Activated CD4-positive, alpha-beta T cell treated with anti-CD3 and anti-CD28 coated beads for 36 hours (primary cell): ENCODE results near the gene FOXO6. TPM values are rescaled to one million over a fixed set of nuclear protein-coding genes. Genes with fewer than 3 reads are reported as not detected.
"Not testable (repeated sequence)": the region's sequence is repeated elsewhere in the genome, so short reads cannot be mapped to it uniquely, and the experiment has no call there.

ENCODE experiments used
- ATAC-seq: fragments of 200-7000 bp; cut with Tn5 transposase; one replicate; pipeline ENCODE4 v1.10.0; 2021; ENCODE audit warnings: mild to moderate bottlenecking, moderate library complexity
- CTCF ChIA-PET: fragments of 350-600 bp; sonication (Branson Sonifier 250); formaldehyde crosslinking; loops from one replicate; lab custom pipeline; 2021; ENCODE audit warnings: antibody characterized with exemption; lab: Charles Lee
- POLR2A ChIA-PET: fragments of 350-600 bp; sonication (Branson Sonifier 250); formaldehyde crosslinking; loops from one replicate; lab custom pipeline; 2021; ENCODE audit warnings: antibody characterized with exemption, inconsistent platforms; lab: Charles Lee
- DNase-seq: peaks from one replicate; pipeline ENCODE4 v3.0.0-alpha.2; 2020
- H3K27ac Mint-ChIP-seq: one replicate; pipeline ENCODE4 v1.8.0; 2021; ENCODE audit warnings: mixed read lengths
- H3K27me3 Mint-ChIP-seq: one replicate; pipeline ENCODE4 v1.8.0; 2021; ENCODE audit warnings: mixed read lengths
- H3K36me3 Mint-ChIP-seq: one replicate; pipeline ENCODE4 v1.8.0; 2021; ENCODE audit warnings: low read depth, mixed read lengths
- H3K4me1 Mint-ChIP-seq: one replicate; pipeline ENCODE4 v1.8.0; 2021; ENCODE audit warnings: mixed read lengths
- H3K4me3 Mint-ChIP-seq: one replicate; pipeline ENCODE4 v1.8.0; 2021; ENCODE audit warnings: mild to moderate bottlenecking, moderate library complexity, mixed read lengths
- H3K9me3 Mint-ChIP-seq: one replicate; pipeline ENCODE4 v1.8.0; 2021; ENCODE audit warnings: low read depth, mixed read lengths
- intact Hi-C, 2 experiments: fragments of 100-400 bp; cut with DNase I in 1 of 2; cut with micrococcal nuclease in 1 of 2; formaldehyde crosslinking; loops; one replicate each; pipeline versions ENCODE4 v1.14.2 to v1.15.1; 2022 to 2024; cut with DNase I, micrococcal nuclease
- total RNA-seq, 2 experiments: library from RNA; stranded (reverse); gene quantifications; one replicate each; pipeline ENCODE4 v1.2.3, GENCODE V29; 2021

Gene FOXO6
- total RNA-seq, 2 experiments from 2014 or later = 0.09 TPM; not detected in 1

DNA sequence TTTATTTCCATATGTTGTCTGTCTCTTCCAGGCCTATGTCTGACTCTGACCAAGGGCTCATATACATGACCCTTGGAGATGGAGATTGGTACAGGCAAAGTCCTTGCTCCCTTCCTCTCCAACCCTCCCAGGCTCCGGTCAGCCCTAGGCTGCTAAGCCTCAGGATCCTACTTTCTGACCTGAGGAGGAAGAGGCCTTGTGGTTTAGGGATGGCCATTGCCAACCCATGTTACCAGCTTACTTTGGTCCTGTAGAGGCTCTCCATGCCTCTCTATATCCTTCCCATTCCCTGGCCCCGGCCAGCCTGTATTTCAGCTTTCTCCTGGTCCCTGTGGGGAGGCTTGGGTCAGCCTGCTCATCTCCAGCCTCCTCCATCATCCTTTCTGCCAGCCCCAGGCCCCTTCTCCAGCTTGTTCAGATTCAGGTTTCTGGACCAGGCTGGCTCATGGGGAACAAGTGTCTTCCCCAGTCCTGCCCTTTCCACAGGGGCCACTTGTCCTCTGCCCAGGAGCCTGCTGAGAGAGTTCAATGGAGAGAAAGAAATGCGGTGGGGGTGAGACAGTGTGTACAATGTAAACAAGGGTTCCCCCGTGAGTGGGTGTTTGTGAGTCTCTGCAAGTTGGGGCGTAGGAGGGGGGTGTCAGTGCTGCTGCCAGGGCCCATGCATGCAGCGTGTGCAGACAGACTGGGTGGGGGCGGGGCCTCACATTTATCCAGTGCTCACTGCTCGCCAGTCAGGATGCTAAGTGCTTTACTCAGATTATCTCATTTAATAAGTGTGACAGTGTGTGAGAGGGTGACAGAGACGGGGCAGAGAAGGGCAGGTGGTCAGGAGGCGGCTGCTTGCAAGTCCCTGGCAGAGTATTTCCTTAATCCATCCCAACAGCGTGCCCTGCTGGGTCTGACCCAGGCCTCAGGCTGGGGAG, 31.3 kb upstream of the FOXO6 start:
- no peak for DNase-seq
- ChIA-PET POLR2A (no interaction called here), CTCF (interaction anchor here (0.8 to 1.1 kb wide), 2 partner anchors 16 to 85 kb away, joined by 3 to 4 read pairs; no protein-coding TSS in a partner anchor)
- Mint-ChIP-seq H3K9me3 (peaks cover 2% of the 10 kb centered on the region), H3K4me3 (no peak overlapping the region), H3K27me3 (peaks cover 3% of the 10 kb centered on the region), H3K4me1 (peaks cover 6% of the 10 kb centered on the region), H3K36me3 (no peaks in the 10 kb centered on the region), H3K27ac (no peak overlapping the region)
- no peak for ATAC-seq
- intact Hi-C loops = no loop called here

DNA sequence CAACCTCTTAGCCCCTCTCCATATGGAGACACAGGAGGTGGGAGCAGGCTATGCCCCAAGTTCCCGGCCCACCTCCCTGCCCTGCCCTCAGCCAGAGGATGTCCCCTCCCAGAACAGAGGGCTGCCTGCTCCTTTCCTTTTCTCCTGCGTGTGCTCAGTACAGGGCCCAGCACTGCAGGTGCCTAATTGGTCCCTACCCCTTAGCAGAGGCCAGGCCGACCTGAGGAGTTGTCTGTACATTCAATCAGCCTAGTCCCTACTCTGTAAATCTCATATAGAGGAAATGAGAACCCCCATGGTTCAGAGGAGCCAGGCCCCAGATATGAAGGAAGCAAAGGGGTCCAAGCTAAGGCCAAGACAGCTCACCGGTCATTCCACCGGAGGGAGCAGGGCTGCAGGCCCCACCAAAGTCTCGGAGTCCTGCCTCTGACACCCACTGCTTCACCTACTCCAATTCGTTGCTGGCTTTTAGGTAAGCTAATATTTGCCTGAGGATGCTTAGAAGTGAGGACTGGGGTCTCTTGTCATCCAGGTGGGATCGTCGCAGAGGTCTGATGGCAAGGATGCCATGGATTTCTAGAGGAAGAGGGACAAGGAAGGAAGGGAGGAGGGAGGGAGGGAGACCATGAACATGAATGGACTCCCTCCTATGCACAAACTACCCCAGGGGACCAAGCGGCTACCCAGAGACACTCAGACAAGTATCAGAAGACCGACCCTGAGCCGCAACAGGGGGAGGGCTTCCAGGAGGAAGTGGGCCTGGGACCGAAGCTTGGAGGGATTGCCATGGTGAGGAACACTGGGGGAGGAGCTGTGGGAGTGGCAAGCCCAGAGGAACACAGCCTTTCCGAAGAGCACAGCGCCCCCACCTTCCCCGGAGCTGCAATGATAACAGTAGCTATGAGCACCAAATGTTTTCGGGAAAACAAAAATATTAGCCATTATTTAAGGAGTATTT, 30.4 kb upstream of the FOXO6 start:
- POLR2A ChIA-PET = no interaction called here
- peaks cover 2% of the 10 kb centered on the region for H3K9me3 Mint-ChIP-seq
- DNase-seq (no peak), ATAC-seq (no peak)
- H3K4me1 Mint-ChIP-seq = peaks cover 6% of the 10 kb centered on the region
- H3K27ac Mint-ChIP-seq = no peak overlapping the region
- intact Hi-C loops = no loop called here
- no peaks in the 10 kb centered on the region for H3K36me3 Mint-ChIP-seq
- H3K4me3 Mint-ChIP-seq = no peak overlapping the region
- CTCF ChIA-PET = interaction anchor here (0.6 to 1.4 kb wide), 4 partner anchors 11 to 157 kb away, joined by 3 to 6 read pairs (median 4); no protein-coding TSS in a partner anchor
- peaks cover 9% of the 10 kb centered on the region for H3K27me3 Mint-ChIP-seq

DNA sequence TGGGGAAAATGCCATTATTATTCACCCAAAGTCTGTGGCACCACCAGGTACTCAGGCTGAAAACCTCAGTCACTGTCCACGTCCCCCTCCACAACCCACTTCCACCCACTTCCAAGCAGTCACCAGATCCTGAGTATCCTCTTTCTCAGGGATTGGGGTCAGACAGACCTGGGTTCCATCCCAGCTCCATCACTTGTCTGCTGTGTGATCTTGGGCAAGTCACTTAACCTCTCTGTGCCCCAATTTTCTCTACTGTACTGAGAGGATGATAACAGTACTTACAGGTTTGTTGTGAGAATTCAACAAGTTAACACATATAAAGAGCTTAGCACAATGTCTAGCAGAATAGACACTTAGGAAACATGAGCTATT, 29.7 kb upstream of the FOXO6 start:
- Mint-ChIP-seq H3K36me3 (no peaks in the 10 kb centered on the region), H3K27ac (no peak overlapping the region), H3K4me1 (peaks cover 6% of the 10 kb centered on the region), H3K4me3 (no peak overlapping the region), H3K9me3 (peaks cover 2% of the 10 kb centered on the region), H3K27me3 (peaks cover 14% of the 10 kb centered on the region)
- ChIA-PET POLR2A (no interaction called here), CTCF (interaction anchor here (0.6 to 1.4 kb wide), 3 partner anchors 10 to 157 kb away, joined by 3 to 6 read pairs (median 5); no protein-coding TSS in a partner anchor)
- ATAC-seq = no peak
- intact Hi-C loops = no loop called here
- DNase-seq = no peak

DNA sequence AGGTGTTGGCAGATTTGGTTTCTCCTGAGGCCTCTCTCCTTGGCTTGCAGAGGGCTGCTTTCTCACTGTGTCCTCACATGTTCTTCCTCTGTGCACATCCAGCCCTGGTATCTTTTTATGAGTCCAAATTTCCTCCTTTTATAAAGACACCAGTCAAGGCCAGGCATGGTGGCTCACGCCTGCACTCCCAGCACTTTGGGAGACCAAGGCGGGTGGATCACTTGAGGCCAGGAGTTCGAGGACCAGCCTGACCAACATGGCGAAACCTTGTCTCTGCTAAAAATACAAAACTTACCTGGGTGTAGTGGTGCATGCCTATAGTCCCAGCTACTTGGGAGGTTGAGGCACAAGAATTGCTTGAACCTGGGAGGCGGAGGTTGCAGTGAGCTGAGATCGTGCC, 29.1 kb upstream of the FOXO6 start:
- intact Hi-C loops, H3K4me3 Mint-ChIP-seq, ATAC-seq, DNase-seq, POLR2A ChIA-PET, H3K36me3 Mint-ChIP-seq, H3K9me3 Mint-ChIP-seq, H3K27ac Mint-ChIP-seq, H3K4me1 Mint-ChIP-seq: not testable (repeated sequence)
- peaks cover 17% of the 10 kb centered on the region for H3K27me3 Mint-ChIP-seq
- CTCF ChIA-PET = interaction anchor here (1.0 to 1.4 kb wide), 2 partner anchors 9 to 83 kb away, joined by 5 to 6 read pairs; no protein-coding TSS in a partner anchor

DNA sequence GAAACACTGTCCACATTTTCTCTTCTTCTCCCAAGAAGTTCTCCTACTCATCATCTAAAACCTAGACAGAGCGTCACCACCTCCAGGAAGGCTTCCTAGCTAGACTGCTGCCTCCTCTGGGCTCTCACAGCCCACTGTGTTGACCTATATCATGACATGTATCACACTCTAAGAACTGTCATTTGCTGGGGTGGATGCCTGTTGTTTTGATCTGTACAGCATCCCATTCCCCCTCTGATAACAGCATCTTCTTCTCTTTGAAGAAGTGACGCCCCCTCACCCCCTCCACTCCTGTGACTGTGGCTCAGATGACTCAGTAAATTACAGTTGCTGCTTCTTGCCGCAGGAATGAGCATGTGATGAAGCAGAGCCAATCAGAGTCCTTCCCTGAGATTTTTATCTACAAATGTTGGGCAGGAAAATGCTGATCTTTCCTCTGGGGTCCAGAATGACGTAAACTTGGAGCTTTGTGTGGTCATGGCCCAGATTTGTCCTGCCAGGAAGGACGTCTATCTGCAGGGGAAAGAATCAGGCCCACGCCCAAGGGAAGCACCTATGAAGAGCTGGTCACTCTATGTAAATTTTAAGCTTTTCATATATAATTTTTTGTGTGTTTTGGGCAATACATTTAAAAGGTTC, 28.0 kb upstream of the FOXO6 start:
- H3K27ac Mint-ChIP-seq = no peak overlapping the region
- peak; percentile 53 for DNase-seq
- peaks cover 2% of the 10 kb centered on the region for H3K9me3 Mint-ChIP-seq
- CTCF ChIA-PET = interaction anchor here (0.8 to 1.4 kb wide), 4 partner anchors 9 to 20 kb away, joined by 3 to 8 read pairs (median 4); no protein-coding TSS in a partner anchor
- peak; percentile 90 for ATAC-seq
- peaks cover 6% of the 10 kb centered on the region for H3K4me1 Mint-ChIP-seq
- intact Hi-C loops = no loop called here
- no peak overlapping the region for H3K4me3 Mint-ChIP-seq
- H3K36me3 Mint-ChIP-seq = no peaks in the 10 kb centered on the region
- peaks cover 20% of the 10 kb centered on the region for H3K27me3 Mint-ChIP-seq
- POLR2A ChIA-PET = no interaction called here

DNA sequence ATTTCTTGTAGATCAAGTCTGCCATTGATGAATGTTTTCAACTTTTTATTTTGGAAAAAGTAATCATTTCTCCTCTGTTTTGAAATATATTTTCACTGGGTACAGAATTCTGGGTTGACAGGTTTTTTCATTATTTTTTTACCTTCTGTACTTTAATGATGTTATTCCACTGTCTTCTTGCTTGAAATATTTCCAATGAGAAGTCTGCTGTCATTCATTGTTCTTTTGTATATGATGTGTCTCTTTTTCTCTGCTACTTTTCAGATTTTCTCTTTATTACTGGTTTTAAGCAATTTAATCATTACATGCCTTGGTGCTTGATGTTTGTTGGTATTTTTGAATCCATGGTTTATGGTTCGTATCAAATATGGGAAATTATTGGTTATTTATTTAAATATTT, 22.4 kb upstream of the FOXO6 start:
- H3K36me3 Mint-ChIP-seq = no peaks in the 10 kb centered on the region
- H3K9me3 Mint-ChIP-seq = peaks cover 6% of the 10 kb centered on the region
- no peak overlapping the region for H3K4me3 Mint-ChIP-seq
- CTCF ChIA-PET = interaction anchor here (0.6 kb wide), 1 partner anchor 130 kb away, joined by 3 read pairs; no protein-coding TSS in a partner anchor
- intact Hi-C loops = no loop called here
- H3K27me3 Mint-ChIP-seq = peaks cover 28% of the 10 kb centered on the region
- ATAC-seq = no peak
- no peak for DNase-seq
- H3K27ac Mint-ChIP-seq = no peak overlapping the region
- H3K4me1 Mint-ChIP-seq = no peaks in the 10 kb centered on the region
- POLR2A ChIA-PET = no interaction called here

DNA sequence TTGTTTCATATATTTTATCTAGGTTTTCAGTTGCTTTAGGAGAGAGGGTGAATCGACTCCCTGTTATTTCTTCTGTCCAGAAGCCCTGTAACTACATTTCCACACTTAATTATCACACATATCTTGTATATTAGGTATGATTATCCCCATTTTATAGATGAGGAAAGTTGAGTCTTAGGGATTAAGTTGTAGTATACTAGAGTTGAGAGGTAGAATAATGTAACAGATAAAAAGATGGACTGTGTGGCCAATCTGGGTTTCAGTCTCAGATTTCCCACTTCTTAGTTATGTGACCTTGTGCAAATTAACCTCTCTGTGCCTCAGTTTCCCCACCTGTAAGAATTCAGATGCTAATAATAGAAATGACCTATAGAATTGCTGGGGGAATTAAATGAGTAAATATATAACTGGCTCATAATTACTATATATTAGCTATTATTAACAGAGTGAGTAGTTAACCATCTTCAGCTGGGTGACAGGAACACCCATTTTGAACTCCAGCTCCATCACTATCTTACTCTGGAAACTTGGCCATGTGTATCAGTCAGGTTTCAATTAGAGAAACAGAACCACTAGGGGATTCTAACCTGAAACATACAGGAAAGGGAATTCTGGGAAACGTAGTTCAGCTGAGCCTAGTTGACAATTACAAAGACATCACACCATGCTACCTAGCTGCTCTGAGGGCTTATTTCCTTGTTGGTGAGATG, 20.4 kb upstream of the FOXO6 start:
- ChIA-PET CTCF (interaction anchor here (0.6 to 1.7 kb wide), 5 partner anchors 9 to 113 kb away, joined by 3 to 8 read pairs (median 5); no protein-coding TSS in a partner anchor), POLR2A (interaction anchor here (0.6 to 1.1 kb wide), 2 partner anchors 18 to 966 kb away, joined by 3 read pairs; no protein-coding TSS in a partner anchor)
- no peak for DNase-seq
- intact Hi-C loops = no loop called here
- Mint-ChIP-seq H3K4me1 (peaks cover 9% of the 10 kb centered on the region), H3K27me3 (peaks cover 21% of the 10 kb centered on the region), H3K36me3 (no peaks in the 10 kb centered on the region), H3K27ac (no peak overlapping the region), H3K9me3 (peaks cover 6% of the 10 kb centered on the region), H3K4me3 (no peak overlapping the region)
- ATAC-seq = no peak

DNA sequence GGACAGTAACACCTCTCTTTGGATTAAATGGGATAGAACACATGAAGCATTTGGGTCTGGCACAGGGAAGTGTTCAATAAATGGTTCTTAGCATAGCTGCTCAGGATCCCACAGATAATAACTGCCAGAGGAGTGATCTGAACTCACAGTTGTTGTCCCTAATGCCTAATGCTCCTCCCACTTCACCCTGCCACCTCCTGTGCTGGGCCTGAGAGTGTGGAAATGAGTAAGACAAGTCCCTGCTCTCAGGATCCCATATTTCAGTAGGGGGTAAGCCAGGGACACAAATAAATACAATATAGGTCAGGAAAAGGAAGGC, 19.9 kb upstream of the FOXO6 start:
- no peak overlapping the region for H3K27ac Mint-ChIP-seq
- no peaks in the 10 kb centered on the region for H3K36me3 Mint-ChIP-seq
- H3K9me3 Mint-ChIP-seq = peaks cover 6% of the 10 kb centered on the region
- CTCF ChIA-PET = interaction anchor here (0.6 to 2.5 kb wide), 5 partner anchors 8 to 391 kb away, joined by 3 to 8 read pairs (median 6); no protein-coding TSS in a partner anchor
- peaks cover 9% of the 10 kb centered on the region for H3K4me1 Mint-ChIP-seq
- H3K27me3 Mint-ChIP-seq = peaks cover 21% of the 10 kb centered on the region
- no peak overlapping the region for H3K4me3 Mint-ChIP-seq
- no peak for DNase-seq
- POLR2A ChIA-PET = interaction anchor here (0.6 to 1.1 kb wide), 2 partner anchors 18 to 967 kb away, joined by 3 read pairs; no protein-coding TSS in a partner anchor
- intact Hi-C loops = no loop called here
- no peak for ATAC-seq

DNA sequence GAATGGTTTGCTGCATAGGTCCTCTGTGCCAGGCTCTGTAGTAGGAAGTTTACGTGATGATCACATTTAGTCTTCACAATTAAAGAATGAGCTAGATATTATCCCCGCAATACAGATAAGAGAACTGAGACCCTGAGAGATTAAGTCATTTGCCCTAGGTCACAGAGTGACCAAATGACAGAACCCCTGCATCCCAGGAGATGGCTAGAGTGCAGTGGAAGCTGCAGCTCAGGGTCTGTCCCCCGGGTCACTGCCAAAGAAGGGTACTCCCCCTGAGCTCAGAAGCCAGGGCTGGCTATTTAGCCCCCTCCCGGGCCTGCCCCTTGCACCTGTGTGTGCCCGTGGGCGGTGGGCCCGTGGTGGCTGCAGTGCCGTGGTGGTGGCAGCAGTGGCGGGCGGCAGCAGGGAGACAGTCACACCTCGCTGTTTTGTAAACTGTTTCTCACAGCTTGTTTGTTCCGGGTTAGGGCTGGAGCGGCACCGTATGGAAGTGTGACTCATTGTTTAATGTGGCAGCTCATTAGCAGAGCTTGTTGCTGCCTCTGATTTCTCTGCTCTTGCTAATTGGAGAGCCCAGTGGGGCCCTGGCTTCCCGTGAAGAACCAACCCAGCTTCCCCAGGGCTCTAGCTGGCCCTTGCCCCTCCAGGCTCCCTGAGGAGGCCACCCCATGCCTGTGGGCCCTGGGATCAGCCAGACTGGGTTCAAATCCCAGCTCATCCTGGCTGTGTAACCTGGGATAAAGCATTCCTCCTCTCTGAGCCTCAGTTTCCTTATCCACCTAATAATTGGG, 19.3 kb upstream of the FOXO6 start:
- no peak for ATAC-seq
- CTCF ChIA-PET = interaction anchor here (0.6 to 2.5 kb wide), 4 partner anchors 9 to 391 kb away, joined by 3 to 8 read pairs (median 5); no protein-coding TSS in a partner anchor
- H3K4me1 Mint-ChIP-seq = peaks cover 9% of the 10 kb centered on the region

More for the DNA sequence above, 19.3 kb upstream of the FOXO6 start:
- no peak for DNase-seq
- Mint-ChIP-seq H3K36me3 (no peaks in the 10 kb centered on the region), H3K27ac (no peak overlapping the region), H3K4me3 (no peak overlapping the region), H3K9me3 (peaks cover 6% of the 10 kb centered on the region), H3K27me3 (peaks cover 19% of the 10 kb centered on the region)
- POLR2A ChIA-PET = interaction anchor here (0.6 to 1.1 kb wide), 2 partner anchors 19 to 967 kb away, joined by 3 read pairs; no protein-coding TSS in a partner anchor
- intact Hi-C loops = no loop called here
